Activated B cell treated with CpG ODN at 0.5 μM for 24 hours (primary cell): ENCODE results near the gene SPATS2L. TPM values are rescaled to one million over a fixed set of nuclear protein-coding genes. Genes with fewer than 3 reads are reported as not detected.

Experiments
- ATAC-seq: fragments of 200-7000 bp; cut with Tn5 transposase; one replicate; pipeline ENCODE4 v1.10.0; 2021; ENCODE audit warnings: low read depth, mild to moderate bottlenecking, moderate library complexity
- CTCF ChIA-PET: fragments of 350-600 bp; sonication (Branson Sonifier 250); formaldehyde crosslinking; loops from one replicate; lab custom pipeline; 2021; ENCODE audit warnings: antibody characterized with exemption; lab: Charles Lee
- POLR2A ChIA-PET: fragments of 350-600 bp; sonication (Branson Sonifier 250); formaldehyde crosslinking; loops from one replicate; lab custom pipeline; 2021; ENCODE audit warnings: antibody characterized with exemption; lab: Charles Lee
- DNase-seq: peaks from one replicate; pipeline ENCODE4 v3.0.0; 2022
- H3K27ac Mint-ChIP-seq: one replicate; pipeline ENCODE4 v1.8.0; 2020; ENCODE audit warnings: mixed read lengths
- H3K27me3 Mint-ChIP-seq: one replicate; pipeline ENCODE4 v1.8.0; 2021; ENCODE audit warnings: mixed read lengths
- H3K36me3 Mint-ChIP-seq: one replicate; pipeline ENCODE4 v1.8.0; 2021; ENCODE audit warnings: low read depth, mixed read lengths
- H3K4me1 Mint-ChIP-seq: one replicate; pipeline ENCODE4 v1.8.0; 2021; ENCODE audit warnings: mixed read lengths
- H3K4me3 Mint-ChIP-seq: one replicate; pipeline ENCODE4 v1.8.0; 2020; ENCODE audit warnings: mild to moderate bottlenecking, mixed read lengths
- H3K9me3 Mint-ChIP-seq: one replicate; pipeline ENCODE4 v1.8.0; 2020; ENCODE audit warnings: mixed read lengths
- CTCF ChIP-seq: fragments of 200-600 bp; IDR thresholded peaks from one replicate; pipeline ENCODE4 v1.8.0; 2022; ENCODE audit warnings: antibody characterized with exemption, mild to moderate bottlenecking
- intact Hi-C: fragments of 100-400 bp; cut with micrococcal nuclease; formaldehyde crosslinking; loops from one replicate; pipeline ENCODE4 v1.15.1; 2024
- total RNA-seq: library from RNA; stranded (reverse); gene quantifications from 2 replicates; pipeline ENCODE4 v1.2.3, GENCODE V29; 2022

SPATS2L gene
- total RNA-seq, 1 donor from 2014 or later: 0.64 TPM

GRCh38 chr2:200357845-200358244 is 51.4 kb downstream of the SPATS2L start:
- H3K4me1 Mint-ChIP-seq: no peaks in the 10 kb centered on the region

GRCh38 chr2:200359552-200359951 is 53.1 kb downstream of the SPATS2L start:
- DNase-seq (no peak), ATAC-seq (no peak)
- intact Hi-C loops: no loop called here
- Mint-ChIP-seq H3K27me3 (peaks cover 7% of the 10 kb centered on the region), H3K27ac (no peak overlapping the region), H3K4me3 (no peak overlapping the region), H3K9me3 (no peaks in the 10 kb centered on the region), H3K4me1 (no peaks in the 10 kb centered on the region), H3K36me3 (no peaks in the 10 kb centered on the region)
- ChIA-PET POLR2A (no interaction called here), CTCF (no interaction called here)
- TF ChIP-seq CTCF: no peak

More at GRCh38 chr2:200357845-200358244, 51.4 kb downstream of the SPATS2L start:
- no peaks in the 10 kb centered on the region for H3K36me3 Mint-ChIP-seq
- no peak for TF ChIP-seq CTCF
- no peak overlapping the region for H3K27ac Mint-ChIP-seq
- intact Hi-C loops: no loop called here
- H3K4me3 Mint-ChIP-seq: no peak overlapping the region
- DNase-seq (no peak), ATAC-seq (no peak)
- ChIA-PET CTCF (no interaction called here), POLR2A (no interaction called here)
- H3K9me3 Mint-ChIP-seq: no peaks in the 10 kb centered on the region
- H3K27me3 Mint-ChIP-seq: peaks cover 9% of the 10 kb centered on the region

GRCh38 chr2:200360364-200360763 is 53.9 kb downstream of the SPATS2L start:
- Mint-ChIP-seq H3K4me1 (no peaks in the 10 kb centered on the region), H3K27me3 (peaks cover 7% of the 10 kb centered on the region), H3K4me3 (no peak overlapping the region), H3K27ac (no peak overlapping the region), H3K36me3 (no peaks in the 10 kb centered on the region), H3K9me3 (no peaks in the 10 kb centered on the region)
- no peak for ATAC-seq
- no peak for DNase-seq
- intact Hi-C loops: no loop called here
- ChIA-PET POLR2A (no interaction called here), CTCF (no interaction called here)
- TF ChIP-seq CTCF: no peak

GRCh38 chr2:200362202-200362917 is 55.9 kb downstream of the SPATS2L start:
- no peak for ATAC-seq
- CTCF ChIA-PET: no interaction called here
- no peaks in the 10 kb centered on the region for H3K4me1 Mint-ChIP-seq
- no peak for TF ChIP-seq CTCF
- DNase-seq: no peak
- peaks cover 9% of the 10 kb centered on the region for H3K27me3 Mint-ChIP-seq
- POLR2A ChIA-PET: no interaction called here
- no peak overlapping the region for H3K27ac Mint-ChIP-seq
- no peak overlapping the region for H3K4me3 Mint-ChIP-seq
- intact Hi-C loops: no loop called here
- no peaks in the 10 kb centered on the region for H3K9me3 Mint-ChIP-seq
- H3K36me3 Mint-ChIP-seq: no peaks in the 10 kb centered on the region

- ATAC-seq (no peak), DNase-seq (no peak)
- H3K4me3 Mint-ChIP-seq: no peak overlapping the region
- no peaks in the 10 kb centered on the region for H3K36me3 Mint-ChIP-seq
- intact Hi-C loops: no loop called here
- peaks cover 9% of the 10 kb centered on the region for H3K27me3 Mint-ChIP-seq
- ChIA-PET POLR2A (interaction anchor here (0.9 kb wide), 1 partner anchor 10 kb away, joined by 3 read pairs; no protein-coding TSS in a partner anchor), CTCF (no interaction called here)
- no peak for TF ChIP-seq CTCF
- H3K4me1 Mint-ChIP-seq: no peaks in the 10 kb centered on the region
- no peak overlapping the region for H3K27ac Mint-ChIP-seq
- H3K9me3 Mint-ChIP-seq: no peaks in the 10 kb centered on the region
Measured at GRCh38 chr2:200363279-200363678, 56.8 kb downstream of the SPATS2L start.
